ENCODE data around the gene SFXN5. TPM values are rescaled to one million over a fixed set of nuclear protein-coding genes. Genes with fewer than 3 reads are reported as not detected.

SFXN5 gene
- total and polyA plus RNA-seq, 2 of the 8 experiments (the other 6 are each of a cell fraction or from before 2014, with no cell fraction given): 29.3 to 33.1 TPM

DNA sequence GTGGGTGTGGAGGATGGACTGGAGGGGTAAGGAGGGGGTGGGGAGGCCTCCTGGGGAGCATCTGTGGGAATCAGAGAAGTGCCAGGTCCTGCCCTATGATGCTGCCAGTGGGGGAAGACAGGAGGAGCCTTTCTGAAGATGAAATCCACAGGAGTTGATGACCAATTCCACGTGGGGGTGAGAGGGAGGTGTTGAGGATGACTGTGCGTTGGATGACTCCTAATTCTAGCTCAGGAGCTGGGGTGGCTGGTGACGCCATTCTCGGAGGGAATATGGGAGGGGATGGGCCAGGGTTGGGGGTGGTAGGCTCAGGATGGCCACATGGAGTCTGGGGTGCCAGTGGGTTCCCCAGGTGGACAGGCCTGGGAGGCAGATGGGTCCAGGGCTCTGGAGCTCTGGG, 121.9 kb downstream of the SFXN5 start (continued):
- TF ChIP-seq, protein P1, sequence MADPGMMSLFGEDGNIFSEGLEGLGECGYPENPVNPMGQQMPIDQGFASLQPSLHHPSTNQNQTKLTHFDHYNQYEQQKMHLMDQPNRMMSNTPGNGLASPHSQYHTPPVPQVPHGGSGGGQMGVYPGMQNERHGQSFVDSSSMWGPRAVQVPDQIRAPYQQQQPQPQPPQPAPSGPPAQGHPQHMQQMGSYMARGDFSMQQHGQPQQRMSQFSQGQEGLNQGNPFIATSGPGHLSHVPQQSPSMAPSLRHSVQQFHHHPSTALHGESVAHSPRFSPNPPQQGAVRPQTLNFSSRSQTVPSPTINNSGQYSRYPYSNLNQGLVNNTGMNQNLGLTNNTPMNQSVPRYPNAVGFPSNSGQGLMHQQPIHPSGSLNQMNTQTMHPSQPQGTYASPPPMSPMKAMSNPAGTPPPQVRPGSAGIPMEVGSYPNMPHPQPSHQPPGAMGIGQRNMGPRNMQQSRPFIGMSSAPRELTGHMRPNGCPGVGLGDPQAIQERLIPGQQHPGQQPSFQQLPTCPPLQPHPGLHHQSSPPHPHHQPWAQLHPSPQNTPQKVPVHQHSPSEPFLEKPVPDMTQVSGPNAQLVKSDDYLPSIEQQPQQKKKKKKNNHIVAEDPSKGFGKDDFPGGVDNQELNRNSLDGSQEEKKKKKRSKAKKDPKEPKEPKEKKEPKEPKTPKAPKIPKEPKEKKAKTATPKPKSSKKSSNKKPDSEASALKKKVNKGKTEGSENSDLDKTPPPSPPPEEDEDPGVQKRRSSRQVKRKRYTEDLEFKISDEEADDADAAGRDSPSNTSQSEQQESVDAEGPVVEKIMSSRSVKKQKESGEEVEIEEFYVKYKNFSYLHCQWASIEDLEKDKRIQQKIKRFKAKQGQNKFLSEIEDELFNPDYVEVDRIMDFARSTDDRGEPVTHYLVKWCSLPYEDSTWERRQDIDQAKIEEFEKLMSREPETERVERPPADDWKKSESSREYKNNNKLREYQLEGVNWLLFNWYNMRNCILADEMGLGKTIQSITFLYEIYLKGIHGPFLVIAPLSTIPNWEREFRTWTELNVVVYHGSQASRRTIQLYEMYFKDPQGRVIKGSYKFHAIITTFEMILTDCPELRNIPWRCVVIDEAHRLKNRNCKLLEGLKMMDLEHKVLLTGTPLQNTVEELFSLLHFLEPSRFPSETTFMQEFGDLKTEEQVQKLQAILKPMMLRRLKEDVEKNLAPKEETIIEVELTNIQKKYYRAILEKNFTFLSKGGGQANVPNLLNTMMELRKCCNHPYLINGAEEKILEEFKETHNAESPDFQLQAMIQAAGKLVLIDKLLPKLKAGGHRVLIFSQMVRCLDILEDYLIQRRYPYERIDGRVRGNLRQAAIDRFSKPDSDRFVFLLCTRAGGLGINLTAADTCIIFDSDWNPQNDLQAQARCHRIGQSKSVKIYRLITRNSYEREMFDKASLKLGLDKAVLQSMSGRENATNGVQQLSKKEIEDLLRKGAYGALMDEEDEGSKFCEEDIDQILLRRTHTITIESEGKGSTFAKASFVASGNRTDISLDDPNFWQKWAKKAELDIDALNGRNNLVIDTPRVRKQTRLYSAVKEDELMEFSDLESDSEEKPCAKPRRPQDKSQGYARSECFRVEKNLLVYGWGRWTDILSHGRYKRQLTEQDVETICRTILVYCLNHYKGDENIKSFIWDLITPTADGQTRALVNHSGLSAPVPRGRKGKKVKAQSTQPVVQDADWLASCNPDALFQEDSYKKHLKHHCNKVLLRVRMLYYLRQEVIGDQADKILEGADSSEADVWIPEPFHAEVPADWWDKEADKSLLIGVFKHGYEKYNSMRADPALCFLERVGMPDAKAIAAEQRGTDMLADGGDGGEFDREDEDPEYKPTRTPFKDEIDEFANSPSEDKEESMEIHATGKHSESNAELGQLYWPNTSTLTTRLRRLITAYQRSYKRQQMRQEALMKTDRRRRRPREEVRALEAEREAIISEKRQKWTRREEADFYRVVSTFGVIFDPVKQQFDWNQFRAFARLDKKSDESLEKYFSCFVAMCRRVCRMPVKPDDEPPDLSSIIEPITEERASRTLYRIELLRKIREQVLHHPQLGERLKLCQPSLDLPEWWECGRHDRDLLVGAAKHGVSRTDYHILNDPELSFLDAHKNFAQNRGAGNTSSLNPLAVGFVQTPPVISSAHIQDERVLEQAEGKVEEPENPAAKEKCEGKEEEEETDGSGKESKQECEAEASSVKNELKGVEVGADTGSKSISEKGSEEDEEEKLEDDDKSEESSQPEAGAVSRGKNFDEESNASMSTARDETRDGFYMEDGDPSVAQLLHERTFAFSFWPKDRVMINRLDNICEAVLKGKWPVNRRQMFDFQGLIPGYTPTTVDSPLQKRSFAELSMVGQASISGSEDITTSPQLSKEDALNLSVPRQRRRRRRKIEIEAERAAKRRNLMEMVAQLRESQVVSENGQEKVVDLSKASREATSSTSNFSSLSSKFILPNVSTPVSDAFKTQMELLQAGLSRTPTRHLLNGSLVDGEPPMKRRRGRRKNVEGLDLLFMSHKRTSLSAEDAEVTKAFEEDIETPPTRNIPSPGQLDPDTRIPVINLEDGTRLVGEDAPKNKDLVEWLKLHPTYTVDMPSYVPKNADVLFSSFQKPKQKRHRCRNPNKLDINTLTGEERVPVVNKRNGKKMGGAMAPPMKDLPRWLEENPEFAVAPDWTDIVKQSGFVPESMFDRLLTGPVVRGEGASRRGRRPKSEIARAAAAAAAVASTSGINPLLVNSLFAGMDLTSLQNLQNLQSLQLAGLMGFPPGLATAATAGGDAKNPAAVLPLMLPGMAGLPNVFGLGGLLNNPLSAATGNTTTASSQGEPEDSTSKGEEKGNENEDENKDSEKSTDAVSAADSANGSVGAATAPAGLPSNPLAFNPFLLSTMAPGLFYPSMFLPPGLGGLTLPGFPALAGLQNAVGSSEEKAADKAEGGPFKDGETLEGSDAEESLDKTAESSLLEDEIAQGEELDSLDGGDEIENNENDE (IDR thresholded peaks at IDR 0.05; ENCODE audit: insufficient replicate concordance, low read length): no peak
- TF ChIP-seq, protein P2, sequence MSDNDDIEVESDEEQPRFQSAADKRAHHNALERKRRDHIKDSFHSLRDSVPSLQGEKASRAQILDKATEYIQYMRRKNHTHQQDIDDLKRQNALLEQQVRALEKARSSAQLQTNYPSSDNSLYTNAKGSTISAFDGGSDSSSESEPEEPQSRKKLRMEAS (IDR thresholded peaks at IDR 0.05): no peak
- no peak for TF ChIP-seq GTF2F1 (IDR thresholded peaks at IDR 0.05; ENCODE audit: borderline replicate concordance, low read depth, low read length)
- TF ChIP-seq, protein P3, sequence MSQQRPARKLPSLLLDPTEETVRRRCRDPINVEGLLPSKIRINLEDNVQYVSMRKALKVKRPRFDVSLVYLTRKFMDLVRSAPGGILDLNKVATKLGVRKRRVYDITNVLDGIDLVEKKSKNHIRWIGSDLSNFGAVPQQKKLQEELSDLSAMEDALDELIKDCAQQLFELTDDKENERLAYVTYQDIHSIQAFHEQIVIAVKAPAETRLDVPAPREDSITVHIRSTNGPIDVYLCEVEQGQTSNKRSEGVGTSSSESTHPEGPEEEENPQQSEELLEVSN (IDR thresholded peaks at IDR 0.05): no peak
- TF ChIP-seq TAF7 (optimal IDR thresholded peaks at IDR 0.05; ENCODE audit: borderline replicate concordance, low read depth, low read length): no peak
- TF ChIP-seq RXRA (IDR thresholded peaks at IDR 0.05; ENCODE audit: insufficient read depth, low read depth, low read length): no peak
- no peak for TF ChIP-seq RBBP5 (IDR thresholded peaks at IDR 0.05; ENCODE audit: borderline replicate concordance, low read depth, low read length)
- no peak for TF ChIP-seq YY1 (IDR thresholded peaks at IDR 0.05; ENCODE audit: low read depth, low read length)
- no peak for TF ChIP-seq EGR1 (IDR thresholded peaks at IDR 0.05; ENCODE audit: borderline replicate concordance, low read depth, low read length)
- TF ChIP-seq CEBPB (IDR thresholded peaks at IDR 0.05; ENCODE audit: low read depth, low read length): no peak
- no peak for TF ChIP-seq TAF1 (IDR thresholded peaks at IDR 0.05; ENCODE audit: low read depth, low read length)
